ENCODE measurements around the gene CRIM1.

Gene CRIM1

DNA sequence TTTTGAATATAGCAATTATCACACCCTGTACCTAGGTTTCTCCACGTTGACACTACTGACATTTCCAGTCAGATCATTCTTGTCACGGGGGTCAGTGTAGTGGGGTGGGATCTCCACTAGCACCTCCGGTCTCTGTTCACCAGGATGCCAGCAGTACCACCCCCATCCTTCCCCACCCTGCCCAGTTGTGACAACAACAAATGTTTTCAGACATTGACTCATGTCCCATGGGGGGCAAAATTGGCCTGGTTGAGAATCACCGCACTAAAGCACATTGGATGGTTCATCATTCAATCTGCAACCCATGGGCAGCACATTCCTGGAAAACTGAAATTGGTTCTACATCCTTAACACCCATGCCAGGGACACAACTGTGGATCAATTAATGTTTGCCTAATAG is 210.1 kb downstream of the CRIM1 start:
- no peak for DNase-seq

DNA sequence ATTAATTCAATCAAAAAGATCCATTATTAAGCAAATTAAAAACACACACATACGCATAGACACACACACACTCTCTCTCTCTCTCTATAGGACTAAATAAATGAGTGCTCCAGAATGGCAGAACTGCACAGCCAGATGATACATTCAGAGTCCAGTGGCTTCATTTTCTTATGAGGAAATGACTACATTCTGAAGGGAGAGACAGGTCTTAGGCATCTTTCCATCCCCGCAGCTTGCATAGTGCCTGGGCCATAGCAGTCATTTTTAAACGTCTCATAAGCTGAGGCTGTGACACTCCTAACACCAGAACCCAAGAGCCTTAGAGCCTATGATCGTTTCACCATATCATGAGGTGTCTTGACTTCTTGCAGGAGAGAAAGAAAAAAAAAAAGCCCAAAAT is 211.3 kb downstream of the CRIM1 start:
- DNase-seq = no peak

DNA sequence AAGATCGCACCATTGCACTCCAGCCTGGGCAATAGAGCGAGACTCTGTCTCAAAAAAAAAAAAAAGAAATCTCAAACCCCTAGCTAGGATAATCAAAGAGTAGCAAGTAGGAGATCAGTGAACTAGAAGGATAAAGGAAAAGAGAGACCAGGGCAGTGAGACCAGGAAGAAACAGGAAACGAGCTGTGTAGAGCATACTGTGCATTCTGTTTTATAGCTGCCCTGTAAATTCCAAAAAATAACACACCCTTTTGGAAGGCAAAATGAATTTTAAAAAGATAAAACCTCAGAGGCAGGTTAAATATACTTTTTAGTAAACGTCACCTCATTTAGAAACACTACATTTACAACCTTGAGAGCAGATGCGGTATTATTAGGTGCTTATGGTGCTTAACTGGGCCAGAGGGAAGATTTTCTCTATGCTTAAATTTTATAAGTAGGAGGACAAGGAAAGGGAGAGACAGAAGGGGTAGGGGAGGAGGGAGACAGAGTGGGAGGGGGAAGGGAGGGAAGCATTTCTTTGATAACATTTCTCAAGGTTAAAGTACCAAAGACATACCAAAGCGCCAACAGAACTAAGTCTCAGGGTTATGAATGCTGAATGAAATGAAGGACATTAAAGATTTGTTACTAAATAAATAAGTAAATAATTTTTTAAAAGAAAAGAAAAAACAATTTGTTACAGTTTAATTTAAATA is 212.3 kb downstream of the CRIM1 start:
- no peak for DNase-seq

DNA sequence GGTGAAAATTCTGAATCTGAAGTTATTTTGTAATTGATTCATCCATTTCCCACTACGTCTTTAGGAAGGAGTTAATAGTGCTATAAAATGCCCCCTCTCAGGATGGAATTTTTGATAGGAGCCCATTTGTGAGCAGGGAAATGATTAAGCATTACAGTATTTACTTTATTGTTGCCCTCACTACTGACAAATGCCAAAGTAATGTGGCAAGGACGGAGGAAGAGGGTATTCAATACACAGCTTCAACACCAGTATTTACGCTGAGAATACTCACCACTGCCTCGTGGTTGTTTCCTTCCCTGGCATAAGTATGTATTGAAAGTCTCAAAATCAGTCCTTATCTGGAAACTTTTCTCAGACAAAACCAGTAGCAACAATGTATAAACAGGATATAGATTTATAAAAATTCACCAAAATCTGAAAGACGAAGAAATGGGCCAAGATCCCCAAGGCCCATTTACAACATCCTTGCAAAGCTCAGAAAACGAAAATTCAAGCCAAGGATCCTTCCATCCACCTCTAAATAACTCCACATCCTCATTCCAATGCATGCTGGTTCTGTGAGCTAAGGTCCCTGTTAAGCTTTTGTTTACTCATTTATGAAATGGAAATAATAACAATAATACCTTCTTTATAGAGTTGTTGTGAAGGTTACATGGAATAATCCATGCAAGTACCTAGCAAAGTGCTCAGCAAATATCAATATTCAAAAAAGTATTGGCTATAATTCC is 213.1 kb downstream of the CRIM1 start:
- DNase-seq = no peak

DNA sequence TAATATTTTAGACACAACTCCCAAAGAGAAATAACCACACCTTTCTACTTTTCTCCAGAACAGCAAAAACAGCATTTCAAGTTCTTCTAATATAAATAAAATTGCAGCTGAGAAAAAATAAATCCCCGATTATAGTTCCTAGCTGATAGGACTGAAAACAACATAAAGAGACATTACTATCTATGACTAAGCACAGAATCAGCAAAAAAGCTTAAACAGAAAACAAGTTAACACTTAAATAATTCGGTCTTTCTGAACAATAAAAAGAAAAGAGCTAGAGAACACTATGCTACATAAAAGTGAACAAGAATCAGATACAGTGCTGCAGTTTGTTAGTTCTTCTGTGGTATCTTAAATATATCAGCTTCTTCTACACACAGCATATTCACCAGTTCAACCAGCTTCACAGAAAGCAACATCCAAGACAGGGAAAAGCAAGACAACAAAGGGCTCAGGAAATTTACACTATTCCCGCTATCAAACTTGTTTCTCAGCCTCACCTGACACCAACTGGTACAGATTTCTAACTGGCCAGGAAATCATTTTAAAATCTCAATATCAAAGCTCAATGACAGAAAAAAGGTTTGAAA is 213.8 kb downstream of the CRIM1 start:
- no peak for DNase-seq

DNA sequence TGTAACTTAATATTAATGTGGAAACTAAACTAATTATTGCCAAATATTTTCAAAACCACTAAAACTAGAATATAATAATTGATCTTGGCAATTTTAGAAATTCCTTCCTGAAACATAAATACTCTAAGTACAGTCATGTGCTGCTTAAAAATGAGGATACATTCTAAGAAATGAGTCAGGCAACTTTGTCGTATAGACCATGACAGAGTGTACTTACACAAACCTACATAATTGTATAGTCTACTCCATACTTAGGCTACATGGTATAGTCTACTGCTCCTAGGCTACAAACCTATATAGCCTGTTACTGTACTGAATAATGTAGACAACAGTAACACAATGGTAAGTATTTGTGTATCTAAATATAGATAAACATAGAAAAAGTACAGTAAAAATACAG is 214.8 kb downstream of the CRIM1 start:
- DNase-seq = no peak

DNA sequence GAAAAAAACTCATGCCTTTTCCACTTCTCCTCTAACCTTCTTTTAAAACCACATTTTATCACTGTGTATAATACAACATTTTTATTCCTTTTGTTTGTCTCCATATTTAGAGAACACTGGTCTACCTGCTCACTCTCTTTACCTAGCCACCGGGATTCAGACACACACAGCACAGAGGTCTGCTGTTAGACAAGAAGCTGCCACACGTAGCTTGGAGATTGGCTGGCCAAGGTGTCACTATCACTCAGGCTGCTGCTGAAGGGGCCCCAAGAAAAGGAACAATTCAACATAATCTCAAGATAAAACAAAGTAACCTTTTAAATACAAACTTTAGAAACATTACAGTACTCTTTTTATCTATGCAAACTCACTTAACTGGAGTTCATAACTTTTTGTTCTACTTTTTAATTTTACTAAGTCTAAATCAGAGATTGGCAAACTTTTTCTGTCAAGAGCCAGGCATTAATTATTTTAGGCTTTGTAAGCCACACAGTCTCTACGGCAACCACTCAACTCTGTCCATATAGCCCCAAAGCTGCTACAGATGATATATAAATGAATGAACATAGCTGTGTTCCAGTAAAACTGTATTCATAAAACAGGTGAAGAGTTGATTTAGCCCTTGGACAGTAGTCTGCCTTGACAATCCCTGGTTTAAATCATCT is 216.6 kb downstream of the CRIM1 start:
- no peak for DNase-seq

DNA sequence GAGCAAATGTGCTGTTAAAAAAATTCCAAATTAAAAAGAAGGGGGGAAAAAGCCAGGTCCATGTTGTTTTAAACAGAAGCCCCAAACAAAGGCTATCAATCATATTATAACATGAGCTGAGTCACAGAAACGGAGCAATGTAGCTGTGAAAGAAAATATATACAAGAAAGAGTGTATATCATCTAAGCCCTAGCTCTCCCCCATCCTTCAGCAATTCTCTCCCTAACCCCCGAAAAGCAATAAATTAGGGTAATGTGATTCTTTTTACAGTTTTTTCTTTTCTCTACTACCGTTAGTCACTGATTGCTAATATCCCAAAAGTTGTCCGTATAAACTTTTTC is 217.1 kb downstream of the CRIM1 start:
- no peak for DNase-seq

DNA sequence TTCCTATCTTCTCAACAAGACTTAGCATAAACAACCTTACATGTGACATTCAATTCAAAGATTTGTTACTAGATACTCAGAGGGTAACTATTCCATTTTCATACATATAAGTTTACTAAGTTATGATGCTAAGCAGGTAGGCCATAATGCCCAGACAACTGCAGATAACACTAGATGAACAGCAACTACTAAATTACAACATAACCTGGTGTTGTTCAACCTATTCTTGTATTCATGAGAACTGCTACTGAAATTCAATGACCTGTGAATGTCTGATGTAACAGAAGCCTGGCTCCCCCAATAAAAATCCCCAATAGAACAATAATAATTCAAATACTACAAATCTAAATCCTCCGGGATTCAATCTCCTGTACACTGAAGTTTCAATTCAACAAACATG is 217.6 kb downstream of the CRIM1 start:
- DNase-seq = no peak

DNA sequence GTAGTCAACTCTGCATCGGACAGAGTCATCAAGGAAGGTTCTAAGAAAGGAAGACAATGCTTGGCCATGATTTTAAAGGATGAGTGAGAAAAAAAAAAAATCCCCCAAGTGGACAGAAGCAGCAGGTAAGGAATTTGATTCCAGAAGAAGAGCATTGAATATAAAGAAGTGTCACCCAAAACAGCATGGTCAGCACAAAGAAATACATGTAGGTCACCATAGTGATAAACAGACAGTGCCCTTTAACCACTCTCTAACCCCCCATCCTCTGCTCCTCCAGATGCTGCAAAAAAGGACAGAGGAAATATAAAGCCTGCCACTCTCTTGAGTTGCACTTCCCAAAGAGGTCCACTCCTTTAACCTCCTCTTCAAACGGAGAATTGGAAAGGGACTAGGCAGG is 219.0 kb downstream of the CRIM1 start:
- no peak for DNase-seq

DNA sequence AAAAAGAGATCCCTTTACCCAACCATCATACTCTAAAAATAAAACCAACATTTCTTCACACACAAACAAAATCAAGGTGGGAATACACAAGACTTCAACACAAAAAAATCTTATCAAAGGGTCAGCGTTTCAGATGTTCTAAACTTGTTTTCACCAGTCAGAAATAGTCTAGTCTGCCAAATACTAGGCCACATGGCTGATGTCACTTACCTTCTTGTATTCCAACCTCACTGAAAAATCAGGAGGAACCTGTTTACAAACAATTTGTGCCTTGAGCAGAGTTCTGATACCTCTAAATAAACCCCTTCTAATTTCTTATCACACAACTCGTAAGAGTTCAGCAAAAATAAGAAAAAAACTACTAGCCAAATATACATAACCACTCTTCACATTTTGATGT is 222.3 kb downstream of the CRIM1 start:
- DNase-seq = no peak

DNA sequence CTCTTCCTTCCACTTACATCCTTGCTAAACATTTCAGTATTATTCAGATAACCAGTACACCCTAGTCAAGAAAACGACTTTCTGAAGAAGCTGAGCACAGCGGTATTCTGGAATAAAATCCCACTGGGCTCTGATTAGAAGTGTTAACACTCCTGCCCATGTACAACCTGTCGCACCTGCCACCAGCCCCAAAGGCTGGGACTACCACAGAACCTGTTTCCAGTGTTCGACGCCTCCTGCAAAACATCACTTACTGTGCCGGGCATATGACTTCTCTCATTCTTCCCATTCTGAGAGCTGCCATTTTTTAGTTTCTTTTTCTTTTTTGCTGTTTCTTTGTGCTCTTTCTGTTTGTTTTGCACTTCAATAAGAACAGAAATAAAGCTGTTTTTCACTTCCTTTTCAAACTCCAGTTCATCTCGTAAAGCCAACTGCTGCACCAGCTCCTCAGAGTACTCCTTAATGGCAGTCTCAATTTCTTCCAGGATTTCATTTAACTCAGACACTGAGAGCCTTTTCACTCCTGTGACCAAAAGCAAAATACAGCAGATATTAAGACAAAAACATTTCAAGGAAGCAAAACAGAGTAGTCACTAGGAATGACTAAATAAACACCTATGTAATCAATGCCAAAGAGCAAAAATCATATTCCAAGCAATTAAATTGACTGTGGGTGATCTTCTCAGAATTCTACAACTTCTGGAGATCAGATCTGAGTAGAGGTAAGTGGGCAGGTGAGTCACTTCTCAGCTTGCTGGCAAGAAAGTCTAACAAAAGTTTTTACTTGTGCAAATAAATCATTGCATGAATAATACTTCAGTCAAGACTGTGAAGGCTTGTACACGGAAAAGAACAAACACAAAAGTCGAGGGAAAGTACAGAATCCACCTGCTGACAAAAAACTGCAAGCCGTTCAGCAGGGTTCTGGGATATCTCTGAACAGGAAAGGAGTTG is 223.0 kb downstream of the CRIM1 start:
- no peak for DNase-seq

DNA sequence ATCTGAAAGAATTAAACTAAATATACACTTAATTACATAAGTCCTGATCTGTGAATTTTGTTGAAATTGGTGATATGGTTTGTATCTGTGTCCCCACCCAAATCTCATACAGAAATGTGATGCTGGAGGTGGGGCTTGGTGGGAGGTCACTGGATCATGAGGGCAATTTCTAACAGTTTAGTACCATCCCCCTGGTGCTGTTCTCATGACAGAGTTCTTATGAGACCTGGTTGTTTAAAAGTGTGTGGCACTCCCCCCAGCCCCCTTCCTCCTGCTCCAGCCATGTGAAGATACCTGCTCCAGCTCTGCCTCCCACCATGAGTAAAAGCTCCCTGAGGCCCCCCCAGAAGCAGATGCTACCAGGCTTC is 223.7 kb downstream of the CRIM1 start:
- DNase-seq = no peak

DNA sequence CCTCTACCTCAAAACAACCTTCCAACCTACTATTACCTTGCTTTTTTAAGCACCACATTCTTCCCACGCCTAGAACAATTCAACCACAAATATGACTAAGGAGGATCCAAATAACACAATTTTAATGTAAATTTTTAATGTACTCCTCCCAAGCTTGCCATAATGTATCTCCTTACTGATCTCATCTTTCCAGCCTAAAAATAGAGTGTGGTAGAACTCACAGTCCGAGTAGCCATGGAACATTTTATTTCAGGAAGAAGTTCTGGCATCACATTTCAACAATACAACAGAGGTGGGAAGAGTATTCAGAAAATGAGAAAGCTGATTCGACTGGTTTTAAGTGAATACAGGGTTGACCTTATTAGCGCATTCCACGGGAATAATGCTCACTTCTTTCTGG is 227.0 kb downstream of the CRIM1 start:
- no peak for DNase-seq

DNA sequence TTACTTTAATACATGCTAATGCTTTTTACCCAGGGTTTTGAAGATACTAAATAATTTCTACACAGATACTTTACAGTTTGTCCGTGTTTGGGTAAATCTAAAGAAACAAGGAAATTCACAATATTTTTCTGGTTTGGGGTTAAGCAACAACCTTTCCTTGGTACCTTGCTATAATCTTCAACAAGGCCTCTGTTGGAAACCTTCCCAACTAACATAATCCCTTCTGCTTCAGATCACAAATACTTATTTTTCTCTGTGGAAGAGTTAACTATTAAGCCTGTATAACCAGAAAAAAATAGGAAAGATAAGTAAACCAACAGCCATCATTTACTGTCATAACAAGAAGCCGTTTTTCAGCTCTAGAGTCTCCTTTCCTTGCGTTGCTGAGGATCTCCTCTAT is 227.4 kb downstream of the CRIM1 start:
- DNase-seq = no peak

DNA sequence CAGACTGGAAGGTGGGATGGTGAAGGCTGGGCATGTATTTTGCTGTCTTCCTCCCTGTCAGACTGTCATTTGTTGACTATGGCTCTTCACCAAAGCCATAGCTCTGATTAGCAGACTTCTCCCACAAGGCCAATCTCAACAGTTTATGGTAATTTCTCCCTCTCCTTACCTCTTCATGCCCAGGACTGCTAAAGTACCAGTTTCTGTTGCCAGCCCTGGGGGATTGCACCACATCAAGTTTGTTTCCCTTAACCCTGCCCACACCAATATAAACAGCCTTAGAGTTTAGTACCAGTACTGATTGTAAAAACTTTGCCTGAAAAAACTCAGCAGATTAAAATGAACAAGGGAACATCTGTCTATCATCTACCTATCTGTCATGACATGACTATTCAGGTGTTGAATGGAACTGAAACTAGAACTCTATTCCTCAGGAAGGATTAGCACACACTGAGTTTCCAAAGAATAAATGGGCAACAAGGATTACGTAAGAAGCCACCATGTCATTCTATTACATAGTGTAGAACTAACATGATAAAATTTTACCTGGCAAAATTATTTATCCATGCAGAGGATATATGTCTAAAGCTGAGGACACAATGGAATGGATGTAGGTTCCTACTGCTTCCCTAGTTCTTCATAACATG is 228.7 kb downstream of the CRIM1 start:
- DNase-seq = no peak

DNA sequence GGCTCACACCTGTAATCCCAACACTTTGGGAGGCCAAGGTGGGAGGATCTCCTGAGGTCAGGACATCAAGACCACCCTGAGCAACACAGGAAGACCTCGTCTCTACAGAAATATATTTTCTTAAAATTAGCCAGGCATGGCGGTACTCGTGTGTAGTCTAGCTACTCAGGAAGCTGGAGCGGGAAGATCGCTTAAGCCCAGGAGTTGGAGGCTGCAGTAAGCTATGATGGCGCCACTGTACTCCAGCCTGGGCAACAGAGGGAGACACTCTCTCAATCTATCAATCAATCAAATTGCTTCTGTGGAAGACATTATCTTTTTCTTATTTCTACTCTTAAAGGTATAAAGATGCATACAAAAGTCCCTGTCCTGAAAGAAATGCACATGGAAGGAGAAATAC is 231.1 kb downstream of the CRIM1 start:
- no peak for DNase-seq

DNA sequence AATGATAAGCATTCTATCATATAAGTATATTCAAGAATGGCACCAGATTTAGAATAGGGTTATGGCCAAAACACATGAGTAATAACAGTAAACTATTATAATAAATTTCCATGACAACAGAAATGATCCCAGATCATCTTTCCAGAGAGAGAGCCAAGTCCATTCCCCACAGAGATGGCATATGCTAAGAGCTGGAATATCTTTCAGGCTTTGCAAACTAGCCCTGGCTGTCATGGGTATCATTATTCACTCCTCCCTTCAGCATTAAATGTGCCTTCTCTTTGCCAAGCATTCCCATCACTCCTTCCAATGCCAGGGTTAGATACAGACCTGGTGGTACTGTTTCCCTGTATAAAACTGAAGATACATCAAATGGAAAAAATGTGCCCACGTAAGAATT is 231.5 kb downstream of the CRIM1 start:
- DNase-seq = no peak

DNA sequence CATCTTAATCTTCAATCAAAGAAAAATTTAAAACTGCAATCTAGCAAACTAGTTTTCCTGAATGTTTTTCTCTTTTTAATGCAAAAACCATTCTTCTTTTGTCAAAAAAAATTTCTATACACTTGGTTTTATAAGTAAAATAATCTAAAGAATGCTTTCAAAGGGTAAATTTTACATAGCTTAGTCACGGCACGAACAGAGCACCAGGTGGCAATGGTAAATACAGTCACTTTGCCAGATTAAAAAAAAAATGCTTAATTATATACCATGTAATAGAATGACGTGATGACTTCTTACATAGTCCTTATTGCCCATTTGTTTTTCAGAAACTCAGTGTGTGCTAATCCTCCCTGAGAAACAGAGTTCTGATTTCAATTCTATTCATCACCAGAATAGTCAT is 232.0 kb downstream of the CRIM1 start:
- no peak for DNase-seq

DNA sequence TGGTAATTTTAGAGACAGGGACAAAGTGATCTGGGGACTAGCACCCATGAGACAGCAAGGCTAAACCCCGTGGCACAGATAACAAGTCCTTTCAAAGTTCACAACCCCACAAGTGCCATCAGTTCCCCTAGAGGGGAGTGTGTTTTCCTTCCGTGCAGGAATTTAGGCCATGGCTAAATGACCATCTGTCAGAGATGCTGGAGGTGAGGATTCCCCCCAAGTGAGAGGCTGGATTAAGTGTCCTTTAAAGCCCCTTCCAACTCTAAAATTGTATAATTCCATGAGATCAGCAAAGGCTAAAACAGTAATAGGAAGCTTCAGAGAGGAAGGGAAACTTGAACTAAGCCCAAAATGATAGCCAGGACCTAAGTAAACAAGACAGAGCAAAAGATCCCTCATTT is 233.7 kb downstream of the CRIM1 start:
- DNase-seq = no peak

DNA sequence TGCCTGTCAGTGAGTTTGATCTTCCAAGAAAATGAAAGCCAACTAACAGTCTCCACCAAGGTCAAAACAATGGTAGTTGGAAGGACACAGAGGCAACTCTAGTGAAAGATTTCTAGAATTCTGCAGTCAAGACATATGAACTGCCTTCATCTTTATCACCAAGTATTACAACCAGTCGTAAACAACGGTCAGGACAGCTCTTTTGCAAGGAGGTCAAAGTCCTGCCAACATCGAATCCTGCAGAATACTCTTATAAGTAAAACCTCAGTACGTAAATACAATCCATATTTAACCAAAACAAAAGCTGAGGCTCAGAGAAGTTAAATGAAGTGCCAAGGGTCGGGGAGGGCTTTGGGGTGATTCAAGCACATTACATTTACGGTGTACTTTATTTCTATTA is 239.3 kb downstream of the CRIM1 start:
- no peak for DNase-seq

DNA sequence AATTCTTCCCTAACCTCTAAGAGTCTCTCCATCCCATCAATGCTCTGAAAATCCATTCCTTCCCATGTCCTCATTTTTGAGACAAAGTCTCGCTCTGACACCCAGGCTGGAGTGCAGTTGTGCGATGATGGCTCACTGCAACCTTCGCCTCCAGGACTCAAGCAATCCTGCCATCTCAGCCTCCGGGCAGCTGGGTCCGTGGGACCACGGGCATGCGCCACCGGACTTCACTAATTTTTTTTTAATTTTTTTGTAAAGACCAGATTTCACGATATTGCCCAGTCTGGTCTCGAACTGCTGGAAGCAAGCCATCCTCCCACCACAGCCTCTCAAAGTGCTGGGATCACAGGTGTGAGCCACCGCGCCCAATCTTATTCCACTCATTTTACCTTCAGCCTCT is 240.8 kb downstream of the CRIM1 start:
- no peak for DNase-seq

Measured in DMS79 treated with DMSO at 0.1 percent for 48 hours (cell line).